H9 (cell line): ENCODE measurements around the gene DHCR24. TPM values are rescaled to one million over a fixed set of nuclear protein-coding genes. Genes with fewer than 3 reads are reported as not detected.

Experiments used
- DNase-seq: peaks from one replicate; pipeline ENCODE4 v3.0.0-alpha.2; 2017
- H2AFZ ChIP-seq: one replicate; pipeline ENCODE4 v1.6.1; 2013; ENCODE audit warnings: mild to moderate bottlenecking, low read length, control low read depth, moderate library complexity
- H2AK5ac ChIP-seq: 2 replicates; pipeline ENCODE4 v1.6.1; 2013; ENCODE audit warnings: low read length, control low read depth, mixed read lengths; ENCODE audit not compliant: insufficient read length
- H2BK120ac ChIP-seq: one replicate; pipeline ENCODE4 v1.6.1; 2013; ENCODE audit warnings: low read depth, mild to moderate bottlenecking, low read length, control low read depth, inconsistent platforms; ENCODE audit not compliant: poor library complexity, severe bottlenecking
- H2BK12ac ChIP-seq: 2 replicates; pipeline ENCODE4 v1.6.1; 2013; ENCODE audit warnings: low read length, control low read depth, mixed read lengths, low read depth; ENCODE audit not compliant: insufficient read length
- H2BK15ac ChIP-seq: 2 replicates; pipeline ENCODE4 v1.6.1; 2013; ENCODE audit warnings: low read depth, low read length, control low read depth
- H2BK20ac ChIP-seq: one replicate; pipeline ENCODE4 v1.6.1; 2013; ENCODE audit warnings: low read depth, mild to moderate bottlenecking, low read length, control low read depth, inconsistent platforms; ENCODE audit not compliant: poor library complexity, severe bottlenecking
- H2BK5ac ChIP-seq: 2 replicates; pipeline ENCODE4 v1.6.1; 2013; ENCODE audit warnings: low read length, control low read depth, mixed read lengths; ENCODE audit not compliant: insufficient read length
- H3K14ac ChIP-seq: 2 replicates; pipeline ENCODE4 v1.6.1; 2013; ENCODE audit warnings: low read length, control low read depth; ENCODE audit not compliant: insufficient read depth
- H3K18ac ChIP-seq: 2 replicates; pipeline ENCODE4 v1.6.1; 2013; ENCODE audit warnings: low read depth, mild to moderate bottlenecking, mixed read lengths, low read length, control low read depth; ENCODE audit not compliant: insufficient read length
- H3K23ac ChIP-seq: 2 replicates; pipeline ENCODE4 v1.6.1; 2013; ENCODE audit warnings: low read length, control low read depth, mixed read lengths, low read depth; ENCODE audit not compliant: insufficient read length
- H3K23me2 ChIP-seq: 2 replicates; pipeline ENCODE4 v1.6.1; 2013; ENCODE audit warnings: low read depth, mild to moderate bottlenecking, mixed read lengths, low read length, control low read depth; ENCODE audit not compliant: insufficient read length, poor library complexity, severe bottlenecking
- H3K27ac ChIP-seq: 2 replicates; pipeline ENCODE4 v1.5.1; 2013; ENCODE audit warnings: low read length, control low read depth, mixed read lengths, low read depth; ENCODE audit not compliant: insufficient read length
- H3K27me3 ChIP-seq: 2 replicates; pipeline ENCODE4 v1.6.1; 2013; ENCODE audit warnings: low read length, control low read depth, inconsistent platforms; ENCODE audit not compliant: insufficient read depth
- H3K4ac ChIP-seq: 2 replicates; pipeline ENCODE4 v1.6.1; 2013; ENCODE audit warnings: low read depth, mild to moderate bottlenecking, control low read depth, inconsistent platforms, low read length, moderate library complexity
- H3K4me1 ChIP-seq: 2 replicates; pipeline ENCODE4 v1.6.1; 2013; ENCODE audit warnings: low read length, control low read depth, inconsistent platforms; ENCODE audit not compliant: insufficient read depth
- H3K4me2 ChIP-seq: 2 replicates; pipeline ENCODE4 v1.6.1; 2013; ENCODE audit warnings: low read length, control low read depth, mixed read lengths; ENCODE audit not compliant: insufficient read length, insufficient read depth
- H3K56ac ChIP-seq: 2 replicates; pipeline ENCODE4 v1.6.1; 2013; ENCODE audit warnings: low read depth, mild to moderate bottlenecking, mixed read lengths, low read length, control low read depth; ENCODE audit not compliant: insufficient read length
- H3K79me1 ChIP-seq: 2 replicates; pipeline ENCODE4 v1.6.1; 2013; ENCODE audit warnings: low read depth, mild to moderate bottlenecking, moderate library complexity, low read length, control low read depth, inconsistent platforms; ENCODE audit not compliant: insufficient read depth, poor library complexity, severe bottlenecking
- H3K79me2 ChIP-seq: 2 replicates; pipeline ENCODE4 v1.6.1; 2013; ENCODE audit warnings: low read length, control low read depth, inconsistent platforms; ENCODE audit not compliant: insufficient read depth
- H3K9ac ChIP-seq: 2 replicates; pipeline ENCODE4 v1.6.1; 2013; ENCODE audit warnings: low read length, control low read depth, mixed read lengths; ENCODE audit not compliant: insufficient read length; ENCODE audit errors: extremely low read depth
- H3K9me3 ChIP-seq: one replicate; pipeline ENCODE4 v1.6.1; 2013; ENCODE audit warnings: low read depth, low read length, inconsistent platforms; ENCODE audit not compliant: control insufficient read depth
- H3T11ph ChIP-seq: one replicate; pipeline ENCODE4 v1.6.1; 2013; ENCODE audit warnings: mild to moderate bottlenecking, low read length, control low read depth, inconsistent platforms
- H4K20me1 ChIP-seq: one replicate; pipeline ENCODE4 v1.6.1; 2013; ENCODE audit not compliant: control insufficient read depth, insufficient read length, insufficient read depth
- H4K5ac ChIP-seq: 2 replicates; pipeline ENCODE4 v1.6.1; 2013; ENCODE audit warnings: low read depth, mild to moderate bottlenecking, mixed read lengths, low read length, control low read depth; ENCODE audit not compliant: insufficient read length
- H4K8ac ChIP-seq: replicated peaks from 2 replicates; pipeline ENCODE4 v1.6.1; 2013; ENCODE audit warnings: low read length, control low read depth, mixed read lengths, low read depth; ENCODE audit not compliant: insufficient read length
- H4K91ac ChIP-seq: 2 replicates; pipeline ENCODE4 v1.6.1; 2013; ENCODE audit warnings: low read depth, mild to moderate bottlenecking, moderate library complexity, mixed read lengths, low read length, control low read depth; ENCODE audit not compliant: insufficient read length
- H3K27ac Mint-ChIP-seq, 3 experiments: 2 replicates in 2 of 3; 3 replicates in 1 of 3; pipeline ENCODE4 v1.8.0; 2020 to 2021; ENCODE audit warnings: mixed read lengths in 3 of 3, mild to moderate bottlenecking in 1 of 3, moderate library complexity in 1 of 3
- H3K27me3 Mint-ChIP-seq: 2 replicates; pipeline ENCODE4 v1.8.0; 2021; ENCODE audit warnings: low read depth, mild to moderate bottlenecking, moderate library complexity, mixed read lengths
- H3K36me3 Mint-ChIP-seq, 3 experiments: 2 replicates in 2 of 3; 3 replicates in 1 of 3; pipeline ENCODE4 v1.8.0; 2020 to 2021; ENCODE audit warnings: low read depth in 3 of 3, mixed read lengths in 3 of 3; ENCODE audit not compliant: insufficient read depth in 1 of 3
- H3K4me1 Mint-ChIP-seq, 2 experiments: 2 replicates each; pipeline ENCODE4 v1.8.0; 2020; ENCODE audit warnings: mixed read lengths in 2 of 2
- H3K4me3 Mint-ChIP-seq, 2 experiments: 2 replicates in 1 of 2; 3 replicates in 1 of 2; pipeline ENCODE4 v1.8.0; 2020 to 2021; ENCODE audit warnings: mild to moderate bottlenecking in 2 of 2, mixed read lengths in 2 of 2, moderate library complexity in 1 of 2
- H3K9me3 Mint-ChIP-seq, 2 experiments: 2 replicates in 1 of 2; 3 replicates in 1 of 2; pipeline ENCODE4 v1.8.0; 2020; ENCODE audit warnings: mild to moderate bottlenecking in 2 of 2, mixed read lengths in 2 of 2, moderate library complexity in 1 of 2
- WGBS: extraction: QIAGEN DNeasy Blood & Tissue Kit; methylation state at CpG from one replicate; pipeline ENCODE4 v1.1.7; 2013; ENCODE audit warnings: missing lambda C conversion rate, low lambda C conversion rate, mixed read lengths; ENCODE audit not compliant: insufficient read length; ENCODE audit errors: extremely low coverage; 5-methylcytosine and 5-hydroxymethylcytosine counted together
- total RNA-seq: library from RNA; stranded (reverse); gene quantifications from 2 replicates; pipeline ENCODE4 v1.2.1, GENCODE V29; 2021
- TF ChIP-seq, protein P1 (sequence below): fragments of 200-600 bp; sonication (generic); conservative IDR thresholded peaks from 3 replicates; pipeline ENCODE4 v1.8.0; 2021; ENCODE audit warnings: antibody characterized with exemption, mild to moderate bottlenecking

Gene DHCR24
- total RNA-seq, 1 experiment from 2014 or later = 318 TPM

DNA sequence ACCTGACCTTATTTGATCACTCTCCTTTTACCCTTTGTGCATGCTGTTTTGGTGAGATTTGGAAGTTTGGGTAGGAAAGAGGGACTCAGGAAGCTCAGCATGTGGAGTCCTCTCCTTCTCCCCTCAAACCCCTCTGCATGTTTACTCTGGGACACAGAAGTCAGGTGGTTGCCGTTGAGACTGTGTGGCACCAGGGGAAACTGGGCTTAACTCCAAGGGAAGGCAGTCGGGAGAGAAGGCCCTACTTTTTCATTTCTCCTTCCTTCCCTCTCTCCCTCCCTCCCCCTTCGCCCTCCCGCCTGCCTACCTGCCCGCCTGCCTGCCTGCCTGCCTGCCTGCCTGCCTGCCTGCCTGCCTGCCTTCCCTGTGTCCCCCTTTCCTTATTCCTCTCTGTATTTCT is 51.0 kb downstream of the DHCR24 start:
- TF ChIP-seq, protein P1, sequence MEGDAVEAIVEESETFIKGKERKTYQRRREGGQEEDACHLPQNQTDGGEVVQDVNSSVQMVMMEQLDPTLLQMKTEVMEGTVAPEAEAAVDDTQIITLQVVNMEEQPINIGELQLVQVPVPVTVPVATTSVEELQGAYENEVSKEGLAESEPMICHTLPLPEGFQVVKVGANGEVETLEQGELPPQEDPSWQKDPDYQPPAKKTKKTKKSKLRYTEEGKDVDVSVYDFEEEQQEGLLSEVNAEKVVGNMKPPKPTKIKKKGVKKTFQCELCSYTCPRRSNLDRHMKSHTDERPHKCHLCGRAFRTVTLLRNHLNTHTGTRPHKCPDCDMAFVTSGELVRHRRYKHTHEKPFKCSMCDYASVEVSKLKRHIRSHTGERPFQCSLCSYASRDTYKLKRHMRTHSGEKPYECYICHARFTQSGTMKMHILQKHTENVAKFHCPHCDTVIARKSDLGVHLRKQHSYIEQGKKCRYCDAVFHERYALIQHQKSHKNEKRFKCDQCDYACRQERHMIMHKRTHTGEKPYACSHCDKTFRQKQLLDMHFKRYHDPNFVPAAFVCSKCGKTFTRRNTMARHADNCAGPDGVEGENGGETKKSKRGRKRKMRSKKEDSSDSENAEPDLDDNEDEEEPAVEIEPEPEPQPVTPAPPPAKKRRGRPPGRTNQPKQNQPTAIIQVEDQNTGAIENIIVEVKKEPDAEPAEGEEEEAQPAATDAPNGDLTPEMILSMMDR = no peak
- no CpG with 5 or more reads among the region's 5 CpGs for WGBS
- Histone ChIP-seq H2AFZ (no peak overlapping the region), H3K4me2 (no peak overlapping the region), H3K56ac (no peak overlapping the region), H3K79me2 (no peaks in the 10 kb centered on the region), H2BK5ac (no peak overlapping the region), H3T11ph (no peak overlapping the region), H2BK20ac (no peak overlapping the region), H2BK12ac (no peak overlapping the region), H3K27ac (no peak overlapping the region), H4K5ac (no peak overlapping the region), H3K79me1 (no peaks in the 10 kb centered on the region), H2AK5ac (no peak overlapping the region), H2BK120ac (no peak overlapping the region), H3K4ac (no peak overlapping the region), H3K23me2 (no peaks in the 10 kb centered on the region), H2BK15ac (no peak overlapping the region), H3K9me3 (no peaks in the 10 kb centered on the region), H3K14ac (no peak overlapping the region; the same call in 1 of the 2 replicates), H4K91ac (no peak overlapping the region), H3K4me1 (no peaks in the 10 kb centered on the region), H3K9ac (no peak overlapping the region), H4K8ac (no peak overlapping the region), H3K27me3 (no peaks in the 10 kb centered on the region), H4K20me1 (no peaks in the 10 kb centered on the region), H3K18ac (no peak overlapping the region), H3K23ac (no peak overlapping the region)
- Mint-ChIP-seq H3K4me1 (peaks cover 0 to 8% of the 10 kb centered on the region in 2 experiments; a peak in 2 of 4 replicates), H3K4me3 (no peak overlapping the region), H3K36me3 (peaks cover 0 to 1% (median 0%) of the 10 kb centered on the region in 3 experiments; a peak in 1 of 7 replicates), H3K9me3 (peaks cover 2 to 3% of the 10 kb centered on the region in 2 experiments; a peak in 3 of 5 replicates), H3K27me3 (peaks cover 10% of the 10 kb centered on the region), H3K27ac (no peak overlapping the region)
- no peak for DNase-seq
